HepG2 (cell line): Measurements from ENCODE around the gene YPEL3. TPM values are rescaled to one million over a fixed set of nuclear protein-coding genes. Genes with fewer than 3 reads are reported as not detected.

Experiments used
- DR1 ChIP-seq: sonication (generic); formaldehyde crosslinking; IDR thresholded peaks from 2 replicates; pipeline ENCODE4 v1.8.0; 2021; ENCODE audit warnings: mild to moderate bottlenecking, missing genetic modification reagents, inconsistent platforms
- HNF1B ChIP-seq: sonication (generic); formaldehyde crosslinking; IDR thresholded peaks from 2 replicates; pipeline ENCODE4 v1.5.1; 2020; ENCODE audit warnings: mild to moderate bottlenecking, moderate library complexity, missing genetic modification reagents
- KDM4B ChIP-seq: sonication (generic); formaldehyde crosslinking; IDR thresholded peaks from 2 replicates; pipeline ENCODE4 v1.4.0; 2020; ENCODE audit warnings: missing genetic modification reagents
- MED8 ChIP-seq: sonication (generic); formaldehyde crosslinking; IDR thresholded peaks from 2 replicates; pipeline ENCODE4 v1.8.1; 2023; ENCODE audit warnings: mild to moderate bottlenecking, missing genetic modification reagents; ENCODE audit not compliant: insufficient replicate concordance
- MTF2 ChIP-seq: sonication (generic); formaldehyde crosslinking; IDR thresholded peaks from 2 replicates; pipeline ENCODE4 v1.5.0; 2020; ENCODE audit warnings: missing genetic modification reagents, borderline replicate concordance
- SRF ChIP-seq: IDR thresholded peaks from 2 replicates; pipeline ENCODE4 v1.6.1; 2011; ENCODE audit warnings: mild to moderate bottlenecking, low read depth, low read length, moderate library complexity
- TARDBP ChIP-seq: sonication (generic); formaldehyde crosslinking; IDR thresholded peaks from 2 replicates; pipeline ENCODE4 v1.8.0; 2022; ENCODE audit warnings: mild to moderate bottlenecking, missing genetic modification reagents
- TBL1XR1 ChIP-seq: fragments of 150-350 bp; IDR thresholded peaks from 2 replicates; pipeline ENCODE4 v1.6.1; 2014; ENCODE audit warnings: borderline replicate concordance, low read length; ENCODE audit not compliant: partially characterized antibody
- ZMAT3 ChIP-seq: sonication (generic); formaldehyde crosslinking; conservative IDR thresholded peaks from 2 replicates; pipeline ENCODE4 v1.7.0; 2021; ENCODE audit warnings: missing genetic modification reagents
- ZNF317 ChIP-seq: sonication (generic); formaldehyde crosslinking; IDR thresholded peaks from 2 replicates; pipeline ENCODE4 v1.5.0; 2020; ENCODE audit warnings: mild to moderate bottlenecking, missing genetic modification reagents
- ZNF432 ChIP-seq: sonication (generic); formaldehyde crosslinking; IDR thresholded peaks from 2 replicates; pipeline ENCODE4 v1.5.0; 2020; ENCODE audit warnings: missing genetic modification reagents, mild to moderate bottlenecking, borderline replicate concordance
- ZNF777 ChIP-seq: sonication (generic); formaldehyde crosslinking; IDR thresholded peaks from 2 replicates; pipeline ENCODE4 v1.4.0; 2020; ENCODE audit warnings: missing genetic modification reagents
- ZNF816 ChIP-seq: sonication (generic); formaldehyde crosslinking; IDR thresholded peaks from 2 replicates; pipeline ENCODE4 v1.8.0; 2022; ENCODE audit warnings: missing genetic modification reagents, mild to moderate bottlenecking, borderline replicate concordance
- polyA plus RNA-seq, 8 experiments: library from polyadenylated mRNA; depleted of rRNA in 3 of 8; stranded (reverse) in 7 of 8; unstranded in 1 of 8; fragments of >200 nt; fragmentation: Illumina TruSeq in 4 of 8; extraction: Trizol in 4 of 8; gene quantifications; 2 replicates each; pipeline versions ENCODE4 v1.2.1 to v1.2.3, GENCODE V29; 2011 to 2016; ENCODE audit warnings: low read depth in 4 of 8, missing spikeins in 1 of 8, mixed read lengths in 1 of 8; ENCODE audit not compliant: insufficient read depth in 1 of 8
- total RNA-seq, 5 experiments: library from RNA; depleted of rRNA; stranded (reverse); fragments of >200 nt; fragmentation: Illumina TruSeq; extraction: Trizol; gene quantifications; 2 replicates each; pipeline ENCODE4 v1.2.3, GENCODE V29; 2016; ENCODE audit warnings: low read depth in 1 of 5
- TF ChIP-seq, protein P1 (sequence below): sonication (generic); formaldehyde crosslinking; IDR thresholded peaks from 2 replicates; pipeline ENCODE4 v1.5.0; 2020; ENCODE audit warnings: missing genetic modification reagents
- TF ChIP-seq, protein P2 (sequence below): sonication (generic); formaldehyde crosslinking; conservative IDR thresholded peaks from 2 replicates; pipeline ENCODE4 v1.5.0; 2020; ENCODE audit warnings: missing genetic modification reagents
- TF ChIP-seq, protein P3 (sequence below): sonication (generic); formaldehyde crosslinking; IDR thresholded peaks from 2 replicates; pipeline ENCODE4 v1.4.0; 2020; ENCODE audit warnings: missing genetic modification reagents
- TF ChIP-seq, protein P4 (sequence below): sonication (generic); formaldehyde crosslinking; IDR thresholded peaks from 2 replicates; pipeline ENCODE4 v1.8.1; 2023; ENCODE audit warnings: mild to moderate bottlenecking, missing genetic modification reagents

YPEL3 gene
- total and polyA plus RNA-seq, 2 of the 13 experiments (the other 11 are each of a cell fraction or from before 2014, with no cell fraction given): 5.4 to 47.0 TPM

GRCh38 chr16:30052671-30053372, 43.2 kb downstream of the YPEL3 start (continued):
- TF ChIP-seq, protein P1, sequence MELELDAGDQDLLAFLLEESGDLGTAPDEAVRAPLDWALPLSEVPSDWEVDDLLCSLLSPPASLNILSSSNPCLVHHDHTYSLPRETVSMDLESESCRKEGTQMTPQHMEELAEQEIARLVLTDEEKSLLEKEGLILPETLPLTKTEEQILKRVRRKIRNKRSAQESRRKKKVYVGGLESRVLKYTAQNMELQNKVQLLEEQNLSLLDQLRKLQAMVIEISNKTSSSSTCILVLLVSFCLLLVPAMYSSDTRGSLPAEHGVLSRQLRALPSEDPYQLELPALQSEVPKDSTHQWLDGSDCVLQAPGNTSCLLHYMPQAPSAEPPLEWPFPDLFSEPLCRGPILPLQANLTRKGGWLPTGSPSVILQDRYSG (CRISPR knock-in tag): no peak
- TF ChIP-seq, protein P2, sequence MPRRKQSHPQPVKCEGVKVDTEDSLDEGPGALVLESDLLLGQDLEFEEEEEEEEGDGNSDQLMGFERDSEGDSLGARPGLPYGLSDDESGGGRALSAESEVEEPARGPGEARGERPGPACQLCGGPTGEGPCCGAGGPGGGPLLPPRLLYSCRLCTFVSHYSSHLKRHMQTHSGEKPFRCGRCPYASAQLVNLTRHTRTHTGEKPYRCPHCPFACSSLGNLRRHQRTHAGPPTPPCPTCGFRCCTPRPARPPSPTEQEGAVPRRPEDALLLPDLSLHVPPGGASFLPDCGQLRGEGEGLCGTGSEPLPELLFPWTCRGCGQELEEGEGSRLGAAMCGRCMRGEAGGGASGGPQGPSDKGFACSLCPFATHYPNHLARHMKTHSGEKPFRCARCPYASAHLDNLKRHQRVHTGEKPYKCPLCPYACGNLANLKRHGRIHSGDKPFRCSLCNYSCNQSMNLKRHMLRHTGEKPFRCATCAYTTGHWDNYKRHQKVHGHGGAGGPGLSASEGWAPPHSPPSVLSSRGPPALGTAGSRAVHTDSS (CRISPR knock-in tag): no peak
- TF ChIP-seq, protein P3, sequence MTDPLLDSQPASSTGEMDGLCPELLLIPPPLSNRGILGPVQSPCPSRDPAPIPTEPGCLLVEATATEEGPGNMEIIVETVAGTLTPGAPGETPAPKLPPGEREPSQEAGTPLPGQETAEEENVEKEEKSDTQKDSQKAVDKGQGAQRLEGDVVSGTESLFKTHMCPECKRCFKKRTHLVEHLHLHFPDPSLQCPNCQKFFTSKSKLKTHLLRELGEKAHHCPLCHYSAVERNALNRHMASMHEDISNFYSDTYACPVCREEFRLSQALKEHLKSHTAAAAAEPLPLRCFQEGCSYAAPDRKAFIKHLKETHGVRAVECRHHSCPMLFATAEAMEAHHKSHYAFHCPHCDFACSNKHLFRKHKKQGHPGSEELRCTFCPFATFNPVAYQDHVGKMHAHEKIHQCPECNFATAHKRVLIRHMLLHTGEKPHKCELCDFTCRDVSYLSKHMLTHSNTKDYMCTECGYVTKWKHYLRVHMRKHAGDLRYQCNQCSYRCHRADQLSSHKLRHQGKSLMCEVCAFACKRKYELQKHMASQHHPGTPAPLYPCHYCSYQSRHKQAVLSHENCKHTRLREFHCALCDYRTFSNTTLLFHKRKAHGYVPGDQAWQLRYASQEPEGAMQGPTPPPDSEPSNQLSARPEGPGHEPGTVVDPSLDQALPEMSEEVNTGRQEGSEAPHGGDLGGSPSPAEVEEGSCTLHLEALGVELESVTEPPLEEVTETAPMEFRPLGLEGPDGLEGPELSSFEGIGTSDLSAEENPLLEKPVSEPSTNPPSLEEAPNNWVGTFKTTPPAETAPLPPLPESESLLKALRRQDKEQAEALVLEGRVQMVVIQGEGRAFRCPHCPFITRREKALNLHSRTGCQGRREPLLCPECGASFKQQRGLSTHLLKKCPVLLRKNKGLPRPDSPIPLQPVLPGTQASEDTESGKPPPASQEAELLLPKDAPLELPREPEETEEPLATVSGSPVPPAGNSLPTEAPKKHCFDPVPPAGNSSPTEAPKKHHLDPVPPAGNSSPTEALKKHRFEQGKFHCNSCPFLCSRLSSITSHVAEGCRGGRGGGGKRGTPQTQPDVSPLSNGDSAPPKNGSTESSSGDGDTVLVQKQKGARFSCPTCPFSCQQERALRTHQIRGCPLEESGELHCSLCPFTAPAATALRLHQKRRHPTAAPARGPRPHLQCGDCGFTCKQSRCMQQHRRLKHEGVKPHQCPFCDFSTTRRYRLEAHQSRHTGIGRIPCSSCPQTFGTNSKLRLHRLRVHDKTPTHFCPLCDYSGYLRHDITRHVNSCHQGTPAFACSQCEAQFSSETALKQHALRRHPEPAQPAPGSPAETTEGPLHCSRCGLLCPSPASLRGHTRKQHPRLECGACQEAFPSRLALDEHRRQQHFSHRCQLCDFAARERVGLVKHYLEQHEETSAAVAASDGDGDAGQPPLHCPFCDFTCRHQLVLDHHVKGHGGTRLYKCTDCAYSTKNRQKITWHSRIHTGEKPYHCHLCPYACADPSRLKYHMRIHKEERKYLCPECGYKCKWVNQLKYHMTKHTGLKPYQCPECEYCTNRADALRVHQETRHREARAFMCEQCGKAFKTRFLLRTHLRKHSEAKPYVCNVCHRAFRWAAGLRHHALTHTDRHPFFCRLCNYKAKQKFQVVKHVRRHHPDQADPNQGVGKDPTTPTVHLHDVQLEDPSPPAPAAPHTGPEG (CRISPR knock-in tag): peak; percentile 76; the same call in 1 of the 2 replicates
- peak; percentile 93 for TF ChIP-seq TARDBP (CRISPR knock-in tag)
- TF ChIP-seq MTF2: no peak; the same call in 1 of the 2 replicates
- TF ChIP-seq ZMAT3 (CRISPR knock-in tag): peak; percentile 74; the same call in 1 of the 2 replicates
- peak; percentile 82; the same call in 1 of the 2 replicates for TF ChIP-seq ZNF816
- TF ChIP-seq, protein P4, sequence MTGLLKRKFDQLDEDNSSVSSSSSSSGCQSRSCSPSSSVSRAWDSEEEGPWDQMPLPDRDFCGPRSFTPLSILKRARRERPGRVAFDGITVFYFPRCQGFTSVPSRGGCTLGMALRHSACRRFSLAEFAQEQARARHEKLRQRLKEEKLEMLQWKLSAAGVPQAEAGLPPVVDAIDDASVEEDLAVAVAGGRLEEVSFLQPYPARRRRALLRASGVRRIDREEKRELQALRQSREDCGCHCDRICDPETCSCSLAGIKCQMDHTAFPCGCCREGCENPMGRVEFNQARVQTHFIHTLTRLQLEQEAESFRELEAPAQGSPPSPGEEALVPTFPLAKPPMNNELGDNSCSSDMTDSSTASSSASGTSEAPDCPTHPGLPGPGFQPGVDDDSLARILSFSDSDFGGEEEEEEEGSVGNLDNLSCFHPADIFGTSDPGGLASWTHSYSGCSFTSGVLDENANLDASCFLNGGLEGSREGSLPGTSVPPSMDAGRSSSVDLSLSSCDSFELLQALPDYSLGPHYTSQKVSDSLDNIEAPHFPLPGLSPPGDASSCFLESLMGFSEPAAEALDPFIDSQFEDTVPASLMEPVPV (CRISPR knock-in tag): peak; percentile 98
- no peak for TF ChIP-seq ZNF432 (CRISPR knock-in tag)
- no peak for TF ChIP-seq SRF
- peak; percentile 89 for TF ChIP-seq DR1 (CRISPR knock-in tag)
- TF ChIP-seq ZNF777 (CRISPR knock-in tag): peak; percentile 82
- TF ChIP-seq HNF1B (CRISPR knock-in tag): peak; percentile 98
- TF ChIP-seq TBL1XR1: no peak
- no peak for TF ChIP-seq MED8 (CRISPR knock-in tag)
- TF ChIP-seq ZNF317 (CRISPR knock-in tag): peak; percentile 57; the same call in 1 of the 2 replicates
- TF ChIP-seq KDM4B (CRISPR knock-in tag): peak; percentile 89
